Naive thymus-derived CD4-positive, alpha-beta T cell (primary cell): ENCODE measurements around the gene ZNRF1. TPM values are rescaled to one million over a fixed set of nuclear protein-coding genes. Genes with fewer than 3 reads are reported as not detected.
A peak's percentile ranks its signal among the peaks of the same experiment; 100 is the strongest.

Experiments
- ATAC-seq: fragments of 150-1000 bp; cut with Tn5 transposase; 2 replicates; pipeline ENCODE4 v1.10.0; 2021; ENCODE audit warnings: mild to moderate bottlenecking, moderate library complexity
- CTCF ChIA-PET: fragments of 350-600 bp; sonication (Branson Sonifier 250); formaldehyde crosslinking; loops from one replicate; lab custom pipeline; 2021; ENCODE audit warnings: antibody characterized with exemption; lab: Charles Lee
- POLR2A ChIA-PET: fragments of 350-600 bp; sonication (Branson Sonifier 250); formaldehyde crosslinking; loops from one replicate; lab custom pipeline; 2021; ENCODE audit warnings: antibody characterized with exemption, inconsistent platforms; lab: Charles Lee
- DNase-seq, 9 donors: peaks; one replicate each; pipeline versions ENCODE4 v3.0.0 to v3.0.0-alpha.2; 2020 to 2022; ENCODE audit warnings: mixed read lengths in 1 of 9
- H3K27ac ChIP-seq: one replicate; pipeline ENCODE4 v1.7.0; 2013; ENCODE audit warnings: mild to moderate bottlenecking, low read depth, low read length, moderate library complexity
- H3K27me3 ChIP-seq, 2 donors: one replicate each; pipeline ENCODE4 v1.7.0; 2013; ENCODE audit warnings: low read length in 2 of 2, mild to moderate bottlenecking in 2 of 2, moderate library complexity in 2 of 2; ENCODE audit not compliant: control insufficient read depth in 2 of 2, insufficient read depth in 2 of 2
- H3K36me3 ChIP-seq, 3 experiments: 1 replicate in 2 of 3; 2 replicates in 1 of 3; pipeline ENCODE4 v1.7.0; 2013; ENCODE audit warnings: low read length in 3 of 3, mild to moderate bottlenecking in 3 of 3, moderate library complexity in 1 of 3; ENCODE audit not compliant: insufficient read depth in 3 of 3, control insufficient read depth in 2 of 3
- H3K4me1 ChIP-seq, 2 donors: one replicate each; pipeline ENCODE4 v1.7.0; 2013; ENCODE audit warnings: low read length in 2 of 2, mild to moderate bottlenecking in 2 of 2, moderate library complexity in 1 of 2; ENCODE audit not compliant: control insufficient read depth in 2 of 2, insufficient read depth in 2 of 2
- H3K4me3 ChIP-seq: 2 replicates; pipeline ENCODE4 v1.7.0; 2013; ENCODE audit warnings: mild to moderate bottlenecking, low read length
- H3K9me3 ChIP-seq, 3 experiments: 1 replicate in 2 of 3; 2 replicates in 1 of 3; pipeline ENCODE4 v1.7.0; 2013; ENCODE audit warnings: low read length in 3 of 3; ENCODE audit not compliant: control insufficient read depth in 2 of 3
- H3K27ac Mint-ChIP-seq, 9 donors: one replicate each; pipeline ENCODE4 v1.8.0; 2020 to 2022; ENCODE audit warnings: mixed read lengths in 9 of 9, mild to moderate bottlenecking in 8 of 9, moderate library complexity in 5 of 9, inconsistent platforms in 2 of 9
- H3K27me3 Mint-ChIP-seq, 5 donors: one replicate each; pipeline ENCODE4 v1.8.0; 2021 to 2022; ENCODE audit warnings: mixed read lengths in 5 of 5, mild to moderate bottlenecking in 1 of 5
- H3K36me3 Mint-ChIP-seq, 5 donors: one replicate each; pipeline ENCODE4 v1.8.0; 2020 to 2022; ENCODE audit warnings: mixed read lengths in 5 of 5, mild to moderate bottlenecking in 3 of 5, inconsistent platforms in 1 of 5
- H3K4me1 Mint-ChIP-seq, 7 donors: one replicate each; pipeline ENCODE4 v1.8.0; 2020 to 2022; ENCODE audit warnings: mixed read lengths in 7 of 7, mild to moderate bottlenecking in 3 of 7, inconsistent platforms in 1 of 7
- H3K4me3 Mint-ChIP-seq, 10 donors: one replicate each; pipeline ENCODE4 v1.8.0; 2020 to 2022; ENCODE audit warnings: mild to moderate bottlenecking in 10 of 10, mixed read lengths in 10 of 10, moderate library complexity in 6 of 10, inconsistent platforms in 2 of 10
- H3K9me3 Mint-ChIP-seq, 11 donors: one replicate each; pipeline ENCODE4 v1.8.0; 2020 to 2022; ENCODE audit warnings: mixed read lengths in 11 of 11, mild to moderate bottlenecking in 4 of 11, inconsistent platforms in 1 of 11, moderate library complexity in 1 of 11
- intact Hi-C, 2 donors: fragments of 100-400 bp; cut with micrococcal nuclease; formaldehyde crosslinking; loops; one replicate each; pipeline ENCODE4 v1.15.1; 2023
- polyA plus RNA-seq, 2 donors: library from polyadenylated mRNA; unstranded; fragments of 300-500 nt; fragmentation: Illumina TruSeq; gene quantifications; one replicate each; pipeline ENCODE4 v1.2.3, GENCODE V29; 2021
- total RNA-seq, 6 experiments: library from RNA in 5 of 6; stranded (reverse) in 5 of 6; gene quantifications; 1 replicate in 5 of 6; 2 replicates in 1 of 6; pipeline ENCODE4 v1.2.3 and lab custom pipeline; 2021 to 2026

The ZNRF1 gene
- total and polyA plus RNA-seq, 7 experiments from 2014 or later: 1.2 to 27.9 (median 2.1) TPM

GRCh38 chr16:75113541-75114121 lies 114.8 kb downstream of the ZNRF1 start:
- H3K4me3 ChIP-seq: no peak overlapping the region
- POLR2A ChIA-PET: no interaction called here
- Mint-ChIP-seq H3K36me3 (peaks cover 0 to 2% (median 0%) of the 10 kb centered on the region in 5 donors), H3K27me3 (peaks cover 0 to 10% (median 10%) of the 10 kb centered on the region in 5 donors), H3K9me3 (no peaks in the 10 kb centered on the region), H3K4me1 (peaks cover 24 to 41% (median 28%) of the 10 kb centered on the region in 7 donors), H3K27ac (no peak overlapping the region), H3K4me3 (no peak overlapping the region)
- H3K36me3 ChIP-seq: no peaks in the 10 kb centered on the region
- ATAC-seq: no peak
- no peaks in the 10 kb centered on the region for H3K27me3 ChIP-seq
- intact Hi-C loops: loop anchor here in 1 of 2 donors (5.0 kb wide), 1 partner anchor 246 kb away; no protein-coding TSS in a partner anchor
- H3K9me3 ChIP-seq: no peaks in the 10 kb centered on the region
- CTCF ChIA-PET: no interaction called here
- H3K4me1 ChIP-seq: peaks cover 19 to 30% of the 10 kb centered on the region in 2 donors
- no peak for DNase-seq
- no peak overlapping the region for H3K27ac ChIP-seq

- no peaks in the 10 kb centered on the region for H3K9me3 ChIP-seq
- CTCF ChIA-PET: no interaction called here
- H3K27me3 ChIP-seq: no peaks in the 10 kb centered on the region
- POLR2A ChIA-PET: no interaction called here
- Mint-ChIP-seq H3K36me3 (peaks cover 0 to 2% (median 0%) of the 10 kb centered on the region in 5 donors), H3K4me1 (peaks cover 17 to 34% (median 21%) of the 10 kb centered on the region in 7 donors), H3K27ac (no peak overlapping the region), H3K9me3 (no peaks in the 10 kb centered on the region), H3K4me3 (no peak overlapping the region), H3K27me3 (peaks cover 0 to 10% (median 10%) of the 10 kb centered on the region in 5 donors)
- peaks cover 15 to 23% of the 10 kb centered on the region in 2 donors for H3K4me1 ChIP-seq
- DNase-seq (no peak), ATAC-seq (no peak)
- H3K27ac ChIP-seq: no peak overlapping the region
- intact Hi-C loops: loop anchor here in 1 of 2 donors (5.0 kb wide), 1 partner anchor 247 kb away; no protein-coding TSS in a partner anchor
- H3K4me3 ChIP-seq: no peak overlapping the region
- no peaks in the 10 kb centered on the region for H3K36me3 ChIP-seq
Measured at GRCh38 chr16:75114179-75114945, 115.5 kb downstream of the ZNRF1 start.

GRCh38 chr16:75114946-75115825 lies 116.4 kb downstream of the ZNRF1 start:
- POLR2A ChIA-PET: no interaction called here
- no peak for ATAC-seq

DNA sequence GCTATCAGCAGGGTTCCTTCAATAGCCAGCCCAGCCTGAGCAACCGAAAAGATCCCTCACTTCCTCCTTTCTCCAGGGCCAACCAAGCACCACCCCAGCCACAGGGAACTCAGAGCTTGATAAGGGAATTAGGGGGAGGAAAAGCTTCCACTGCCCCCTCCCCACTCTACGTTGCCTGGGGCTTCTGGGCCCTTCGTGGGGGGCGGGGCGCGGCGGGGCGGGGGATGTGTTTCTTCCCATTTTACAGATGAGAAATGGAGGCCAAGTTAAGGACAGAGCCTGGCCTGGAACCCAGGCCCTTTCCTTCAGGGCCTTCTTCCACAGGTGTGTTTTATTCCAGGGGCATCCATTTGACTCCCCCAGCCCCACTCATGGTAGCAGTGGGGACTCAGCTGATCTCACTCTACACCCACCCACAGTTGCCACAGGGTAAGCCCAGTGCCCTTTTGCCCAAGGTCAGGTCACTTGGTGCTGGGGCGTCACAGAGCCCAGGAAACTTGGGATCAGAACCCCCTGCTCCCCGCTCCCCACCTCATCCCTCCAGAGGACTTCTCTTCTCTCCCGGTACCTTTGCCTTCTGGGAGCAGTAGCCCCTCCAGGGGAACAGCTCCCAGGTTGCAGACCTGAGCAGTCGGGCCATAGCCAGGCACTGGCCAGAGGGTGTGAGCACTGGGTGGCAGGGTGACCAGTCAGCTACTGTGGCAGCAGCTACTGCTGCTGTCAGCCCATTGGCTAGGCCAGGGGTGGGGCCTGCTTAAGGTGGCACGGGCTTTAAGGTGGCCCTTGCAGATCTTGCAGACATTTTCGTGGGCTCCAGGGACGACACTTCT lies 117.5 kb downstream of the ZNRF1 start, which contains the start of gene LDHD:
TSS of gene LDHD (minus strand) at position 700 of the 830 bp plus-strand sequence. CDS start at position 640, 60 bp downstream.
- no peak within 1 kb of the TSS for H3K27ac ChIP-seq
- peak; percentile 93 for ATAC-seq
- no peak for DNase-seq
- H3K4me1 Mint-ChIP-seq: peaks cover 1 to 14% (median 2%) of the 10 kb centered on the region in 7 donors
- peaks cover 0 to 10% (median 10%) of the 10 kb centered on the region in 5 donors for H3K27me3 Mint-ChIP-seq
- no peaks in the 10 kb centered on the region for H3K27me3 ChIP-seq
- no peaks in the 10 kb centered on the region for H3K36me3 ChIP-seq
- no peak within 1 kb of the TSS for H3K4me3 ChIP-seq
- peak within 1 kb of the TSS in 8 of 10 donors; percentile 21 to 60 (median 46) for H3K4me3 Mint-ChIP-seq
- ChIA-PET CTCF (no interaction called here), POLR2A (no interaction called here)
- peaks cover 0 to under 1% (median 0%) of the 10 kb centered on the region in 5 donors for H3K36me3 Mint-ChIP-seq
- no peak within 1 kb of the TSS for H3K27ac Mint-ChIP-seq
- no peaks in the 10 kb centered on the region for H3K9me3 ChIP-seq
- intact Hi-C loops: no loop called here
- peaks cover 2 to 4% of the 10 kb centered on the region in 2 donors for H3K4me1 ChIP-seq
- peaks cover 0 to 8% (median under 1%) of the 10 kb centered on the region in 11 donors for H3K9me3 Mint-ChIP-seq

More at GRCh38 chr16:75114946-75115825, 116.4 kb downstream of the ZNRF1 start:
- Mint-ChIP-seq H3K27ac (no peak overlapping the region), H3K9me3 (peaks cover 0 to 3% (median 0%) of the 10 kb centered on the region in 11 donors), H3K4me3 (no peak overlapping the region), H3K4me1 (peaks cover 11 to 26% (median 13%) of the 10 kb centered on the region in 7 donors), H3K36me3 (no peaks in the 10 kb centered on the region), H3K27me3 (peaks cover 0 to 10% (median 10%) of the 10 kb centered on the region in 5 donors)
- Histone ChIP-seq H3K4me3 (no peak overlapping the region), H3K27me3 (no peaks in the 10 kb centered on the region), H3K9me3 (no peaks in the 10 kb centered on the region), H3K36me3 (no peaks in the 10 kb centered on the region), H3K4me1 (peaks cover 9 to 15% of the 10 kb centered on the region in 2 donors), H3K27ac (no peak overlapping the region)
- no peak for DNase-seq
- intact Hi-C loops: loop anchor here in 1 of 2 donors (5.0 kb wide), 1 partner anchor 248 kb away; no protein-coding TSS in a partner anchor
- CTCF ChIA-PET: no interaction called here

DNA sequence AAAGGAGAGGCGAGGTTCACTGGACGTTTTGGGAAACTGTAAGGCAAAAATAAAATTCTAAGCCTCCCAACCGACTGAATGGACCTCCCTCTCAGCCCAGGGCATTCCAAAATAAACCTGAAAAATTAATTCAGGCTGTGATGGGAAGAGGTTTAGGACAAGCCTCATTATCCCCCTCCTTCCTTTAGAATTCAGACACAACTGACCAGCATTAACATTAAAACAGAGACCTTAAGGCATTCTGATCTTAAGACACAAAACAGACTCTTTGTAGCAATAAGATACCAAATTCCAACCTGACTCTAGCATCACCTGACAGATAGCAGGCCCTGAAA lies 118.1 kb downstream of the ZNRF1 start:
- intact Hi-C loops: no loop called here
- ChIA-PET CTCF (no interaction called here), POLR2A (no interaction called here)
- Histone ChIP-seq H3K9me3 (peaks cover 0 to 5% (median 0%) of the 10 kb centered on the region in 3 experiments), H3K36me3 (no peaks in the 10 kb centered on the region), H3K4me3 (no peak overlapping the region), H3K4me1 (no peaks in the 10 kb centered on the region), H3K27ac (no peak overlapping the region), H3K27me3 (no peaks in the 10 kb centered on the region)
- DNase-seq: no peak
- Mint-ChIP-seq H3K4me1 (peaks cover 0 to 9% (median 0%) of the 10 kb centered on the region in 7 donors), H3K4me3 (peak overlapping the region in 2 of 10 donors; percentile 48 to 60), H3K27me3 (peaks cover 0 to 10% (median 10%) of the 10 kb centered on the region in 5 donors), H3K27ac (no peak overlapping the region), H3K9me3 (peaks cover 0 to 14% (median 3%) of the 10 kb centered on the region in 11 donors), H3K36me3 (peaks cover 0 to 2% (median 0%) of the 10 kb centered on the region in 5 donors)
- ATAC-seq: no peak
